GM18526 (cell line): ENCODE data around the gene PAX7.

Experiments
- POLR2A ChIP-seq: IDR thresholded peaks from 3 replicates; pipeline ENCODE4 v1.6.1; 2011; ENCODE audit not compliant: insufficient read length; ENCODE audit errors: extremely low read depth

Gene PAX7

DNA sequence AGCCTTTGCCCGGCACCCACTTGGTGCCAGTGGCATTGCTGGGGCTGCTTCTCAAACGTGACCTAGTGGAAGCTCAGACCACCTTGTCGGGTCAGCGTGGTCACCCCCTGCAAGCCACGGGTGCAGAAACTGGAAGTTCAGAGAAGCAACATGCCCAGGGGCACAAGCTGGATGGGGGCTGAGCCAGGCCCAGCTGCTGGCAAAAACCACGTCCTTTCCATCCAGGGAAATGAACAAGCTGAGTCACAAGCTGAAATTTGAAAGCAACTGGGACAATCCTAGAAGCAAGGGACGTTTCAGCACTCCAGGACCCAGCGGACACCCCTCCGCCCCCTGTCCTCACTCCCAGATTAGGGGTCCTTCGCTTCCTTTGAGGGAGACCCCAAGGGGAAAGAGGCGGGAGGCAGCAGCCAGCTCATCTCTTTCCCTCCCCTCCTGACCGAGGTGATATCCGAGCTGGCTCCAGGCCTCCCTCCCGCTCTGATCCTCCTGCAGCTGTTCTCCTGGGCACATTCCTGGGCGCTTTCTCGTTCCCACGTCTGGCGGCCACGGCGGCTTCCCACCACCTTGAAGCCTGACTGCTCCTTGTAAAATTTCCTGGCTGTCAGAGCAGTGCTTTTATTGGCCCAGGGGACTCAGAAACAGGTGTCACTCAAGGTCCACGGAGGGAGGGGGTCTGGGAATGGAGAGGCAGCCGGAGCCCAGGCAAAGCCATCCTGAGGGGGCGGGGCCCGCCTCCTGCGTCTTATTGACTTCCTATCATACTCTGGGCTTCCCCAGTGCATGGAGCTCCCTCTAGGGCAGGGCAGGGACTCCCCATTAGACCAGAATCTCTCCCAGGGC, 62.8 kb downstream of the PAX7 start:
- no peak for TF ChIP-seq POLR2A

DNA sequence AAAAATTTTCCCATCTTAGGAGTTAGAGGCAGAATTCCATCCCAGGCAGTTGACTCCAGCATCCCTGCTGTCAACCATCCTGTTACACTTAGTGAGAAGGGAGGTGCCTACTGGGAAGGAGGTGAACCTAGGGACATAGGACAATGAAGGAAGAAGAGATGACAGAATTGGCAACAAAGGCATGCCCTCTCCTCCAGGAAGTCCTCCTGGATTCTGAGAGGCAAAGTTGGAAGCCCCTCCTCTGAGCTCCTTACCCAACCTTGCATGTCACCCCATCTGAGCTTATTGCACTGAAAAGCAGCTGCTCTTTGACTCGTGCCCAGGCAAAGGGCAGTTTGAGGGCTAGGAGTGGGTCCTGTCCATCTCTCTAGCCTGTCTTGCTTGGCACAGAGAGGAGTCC, 66.9 kb downstream of the PAX7 start:
- TF ChIP-seq POLR2A = no peak

DNA sequence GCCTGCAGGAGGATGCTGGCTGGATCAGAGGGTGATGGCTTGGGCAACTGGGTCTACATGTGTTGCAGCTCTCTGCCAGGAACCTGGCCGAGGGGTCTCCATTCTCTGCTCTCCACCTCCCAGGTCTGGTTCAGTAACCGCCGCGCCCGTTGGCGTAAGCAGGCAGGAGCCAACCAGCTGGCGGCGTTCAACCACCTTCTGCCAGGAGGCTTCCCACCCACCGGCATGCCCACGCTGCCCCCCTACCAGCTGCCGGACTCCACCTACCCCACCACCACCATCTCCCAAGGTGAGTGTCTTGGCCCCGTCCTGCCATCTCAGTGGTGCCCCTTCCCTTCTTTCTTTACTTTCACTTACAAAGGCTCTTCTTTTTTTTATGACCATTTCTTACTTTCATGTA, 69.9 kb downstream of the PAX7 start:
- TF ChIP-seq POLR2A = no peak

DNA sequence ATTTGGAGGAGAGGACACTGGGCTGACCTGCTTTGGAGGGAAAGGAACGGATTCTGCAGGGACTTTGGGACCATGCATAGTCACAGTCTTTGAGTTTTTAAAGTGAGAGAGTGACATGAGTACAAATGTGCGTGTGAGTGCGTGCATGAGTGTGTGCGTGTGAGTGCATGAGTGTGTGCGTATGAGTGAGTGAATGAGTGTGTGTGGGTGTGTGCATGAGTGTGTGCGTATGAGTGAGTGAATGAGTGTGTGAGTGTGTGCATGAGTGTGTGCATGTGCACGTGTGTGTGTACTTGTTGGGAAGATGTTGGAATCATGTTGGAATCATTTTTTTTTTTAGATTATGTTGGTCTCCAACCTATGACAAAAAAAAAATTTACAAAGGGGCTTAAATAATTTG, 70.5 kb downstream of the PAX7 start:
- TF ChIP-seq POLR2A = no peak

DNA sequence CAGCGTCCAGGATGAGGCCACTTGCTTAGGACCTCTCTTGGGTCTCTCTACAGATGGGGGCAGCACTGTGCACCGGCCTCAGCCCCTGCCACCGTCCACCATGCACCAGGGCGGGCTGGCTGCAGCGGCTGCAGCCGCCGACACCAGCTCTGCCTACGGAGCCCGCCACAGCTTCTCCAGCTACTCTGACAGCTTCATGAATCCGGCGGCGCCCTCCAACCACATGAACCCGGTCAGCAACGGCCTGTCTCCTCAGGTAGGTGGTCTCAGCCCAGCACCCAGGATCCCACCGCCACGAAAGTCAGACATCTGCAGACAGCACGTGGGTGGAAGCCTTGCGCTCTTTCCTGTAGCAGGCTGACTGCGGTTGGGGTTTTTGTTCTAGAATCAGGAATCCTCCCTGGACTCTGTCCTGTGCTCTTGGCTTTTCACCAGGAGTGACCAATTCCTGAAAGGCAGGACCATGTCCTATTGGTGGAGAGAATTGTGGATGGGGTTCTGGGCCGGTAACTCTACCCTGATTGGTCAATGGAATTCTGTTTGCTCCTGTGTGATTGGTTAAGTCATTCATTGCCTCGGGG, 72.5 kb downstream of the PAX7 start:
- no peak for TF ChIP-seq POLR2A

DNA sequence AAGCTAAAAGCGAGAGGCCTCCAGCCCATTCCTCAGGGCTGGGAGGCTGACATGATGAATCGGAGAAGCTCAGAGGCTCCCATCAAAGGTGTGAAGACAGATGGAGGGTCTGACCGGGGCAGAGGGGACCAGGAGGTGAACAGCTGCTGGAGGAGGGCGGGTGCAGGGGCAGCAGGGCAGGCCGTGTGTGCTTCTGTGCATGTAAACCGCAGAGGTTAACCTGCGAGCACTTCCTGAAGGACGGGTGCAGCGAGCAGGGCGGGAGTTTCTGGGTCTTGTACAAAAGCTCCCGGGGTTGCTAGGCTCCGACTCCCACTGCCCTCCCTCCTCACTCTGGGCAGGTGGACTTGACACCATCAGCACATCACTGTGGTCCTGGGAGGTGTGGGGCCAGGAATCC, 75.2 kb downstream of the PAX7 start:
- no peak for TF ChIP-seq POLR2A

DNA sequence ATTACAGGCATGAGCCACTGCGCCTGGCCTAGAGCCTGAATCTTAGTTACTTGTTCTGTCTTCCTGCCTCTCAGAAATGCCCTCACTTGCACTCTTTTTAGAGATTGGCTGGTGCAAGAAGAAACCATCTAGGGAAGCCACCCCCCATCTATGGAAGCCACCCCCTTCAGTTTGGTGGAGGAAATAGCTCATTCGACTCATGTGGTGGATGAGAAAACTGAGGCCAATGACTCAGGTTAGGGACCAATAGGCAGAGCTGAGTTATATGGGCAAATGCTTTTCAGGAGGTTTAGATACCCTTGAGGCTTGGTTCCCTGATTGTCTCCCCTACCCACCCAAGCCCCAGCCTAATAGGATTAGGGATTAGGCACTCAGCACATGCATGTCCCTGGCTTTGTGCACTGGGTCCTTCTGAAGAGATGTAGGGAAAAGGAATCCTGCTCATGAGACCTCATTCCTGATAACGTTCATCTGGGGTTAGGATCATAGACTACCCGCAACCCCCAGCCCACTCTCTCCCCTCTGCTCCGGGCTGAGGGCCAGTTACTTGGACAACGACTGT, 77.1 kb downstream of the PAX7 start:
- TF ChIP-seq POLR2A = no peak

DNA sequence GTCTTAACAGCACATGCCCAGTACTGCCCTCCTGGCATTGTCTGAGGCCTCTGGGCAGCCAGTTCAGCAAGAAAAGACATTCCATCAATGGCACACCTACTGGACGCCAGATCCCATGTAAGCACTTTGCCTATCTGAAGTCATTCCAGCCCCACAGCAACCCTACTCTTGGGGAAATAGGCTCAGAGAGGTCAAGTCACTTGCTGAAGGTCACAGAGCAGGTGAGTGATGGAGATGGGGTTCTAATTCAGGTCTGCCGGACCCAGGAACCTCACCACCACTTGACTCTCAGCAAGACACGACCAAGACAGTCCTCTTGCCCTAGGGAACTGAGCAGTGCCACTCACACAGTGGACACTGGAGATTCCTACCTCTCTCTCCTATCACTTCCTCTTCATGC, 79.4 kb downstream of the PAX7 start:
- no peak for TF ChIP-seq POLR2A

DNA sequence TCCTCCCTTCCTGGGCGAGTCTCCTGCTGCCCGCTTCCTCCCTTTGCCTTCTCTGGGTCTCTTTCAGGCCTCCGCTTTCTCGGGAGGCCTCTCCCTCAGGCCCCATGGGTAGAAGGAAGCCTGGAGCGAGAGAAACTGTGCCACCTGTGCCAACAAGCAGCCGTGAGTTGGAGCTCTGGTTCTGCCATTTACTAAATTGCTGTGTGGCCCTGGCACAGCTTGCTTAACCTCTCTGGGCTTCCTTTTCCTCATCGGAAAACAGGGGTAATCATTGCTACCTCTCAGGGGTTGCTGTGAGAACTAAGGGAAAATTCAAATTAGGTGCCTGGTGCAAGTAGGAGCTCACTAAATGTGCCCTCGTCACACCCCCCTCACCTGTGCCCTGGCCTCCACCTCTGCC, 80.4 kb downstream of the PAX7 start:
- TF ChIP-seq POLR2A = no peak

DNA sequence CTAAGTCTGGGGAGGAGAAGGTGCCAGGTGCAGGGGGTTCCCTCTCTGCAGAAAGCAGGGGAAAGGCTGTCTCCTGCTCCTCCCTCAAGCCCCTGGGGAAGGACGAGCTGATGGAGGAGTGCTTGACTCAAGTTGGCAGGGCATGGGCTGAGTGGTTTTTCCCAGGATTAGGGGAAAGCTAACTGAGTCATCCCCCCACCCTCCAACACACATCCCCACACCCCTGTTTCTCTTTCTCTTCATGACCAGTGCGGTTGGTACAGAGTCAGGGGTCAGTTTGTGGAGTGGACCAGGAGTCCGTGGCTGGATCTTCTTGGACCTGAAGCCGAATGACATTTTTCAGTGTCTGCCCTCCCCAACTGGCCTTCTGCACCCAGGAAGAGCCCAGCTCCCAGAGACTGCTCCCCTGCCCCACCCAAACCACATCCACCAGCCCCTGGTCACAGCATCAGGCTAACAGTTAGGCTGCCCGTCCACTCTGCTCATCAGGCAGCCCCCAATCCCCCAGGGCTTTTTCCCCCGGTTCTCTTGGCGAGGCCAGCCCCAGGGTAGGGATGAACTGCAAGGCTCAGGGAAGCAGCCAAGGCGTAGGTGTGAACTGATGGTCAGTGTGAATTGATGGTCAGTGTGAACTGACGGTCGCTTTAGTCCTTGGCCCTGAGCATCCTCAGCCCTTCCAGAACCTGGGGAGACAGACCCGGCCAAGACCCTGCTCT, 81.0 kb downstream of the PAX7 start:
- TF ChIP-seq POLR2A = no peak

DNA sequence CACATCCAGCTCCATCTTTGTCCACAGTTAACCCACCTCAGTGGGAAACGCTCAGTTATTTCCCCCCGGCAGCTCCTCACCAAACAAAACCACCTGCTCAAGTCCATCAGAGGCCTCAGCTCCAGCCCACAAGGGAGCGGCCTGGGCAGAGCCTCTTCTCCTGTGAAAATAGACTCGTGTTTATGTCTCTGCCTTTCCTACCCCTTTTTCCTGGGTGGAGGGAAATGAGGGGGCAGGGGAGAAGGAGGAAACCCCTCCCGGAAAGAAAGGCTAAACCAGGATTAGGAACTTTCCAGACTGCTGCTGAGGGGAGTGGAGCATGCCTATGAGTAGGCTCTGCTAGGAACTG, 81.6 kb downstream of the PAX7 start:
- TF ChIP-seq POLR2A = no peak

DNA sequence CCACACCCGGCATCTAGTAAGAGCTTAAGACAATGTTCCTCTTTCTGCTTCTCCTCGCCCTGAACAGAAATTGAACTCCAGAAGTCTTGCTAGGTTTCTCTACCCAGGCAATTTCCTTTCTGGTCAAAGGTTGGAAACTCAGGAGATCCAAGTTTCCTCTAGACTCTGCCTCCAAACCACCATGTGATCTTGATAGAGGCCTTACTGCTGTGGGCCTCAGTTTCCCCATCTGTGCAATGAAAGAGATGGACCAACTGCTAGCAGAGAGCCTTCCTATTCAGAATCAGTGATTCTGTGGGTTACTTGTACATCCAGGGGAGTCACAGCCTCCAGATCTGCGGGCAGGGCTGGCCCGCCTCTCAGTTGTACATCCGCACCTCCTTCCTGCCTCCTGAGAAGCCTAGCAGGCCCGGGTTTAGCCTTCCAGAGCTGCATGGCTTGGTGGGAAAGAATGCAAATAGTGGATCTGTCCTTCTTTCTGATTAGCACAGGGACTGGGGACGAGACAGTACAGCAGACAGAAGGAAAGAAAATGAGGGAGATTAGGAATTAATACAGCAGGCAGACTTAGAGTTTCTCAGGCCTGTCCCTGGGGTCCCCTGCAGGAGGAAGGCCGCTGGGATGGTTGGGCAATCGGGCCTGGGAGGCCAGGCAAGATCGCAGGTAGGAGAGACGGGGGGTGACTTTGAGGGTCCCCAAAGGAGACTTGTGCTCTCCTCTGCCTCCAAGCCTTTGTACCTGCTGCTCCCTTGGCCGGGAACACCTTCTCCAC, 83.9 kb downstream of the PAX7 start:
- TF ChIP-seq POLR2A = no peak

DNA sequence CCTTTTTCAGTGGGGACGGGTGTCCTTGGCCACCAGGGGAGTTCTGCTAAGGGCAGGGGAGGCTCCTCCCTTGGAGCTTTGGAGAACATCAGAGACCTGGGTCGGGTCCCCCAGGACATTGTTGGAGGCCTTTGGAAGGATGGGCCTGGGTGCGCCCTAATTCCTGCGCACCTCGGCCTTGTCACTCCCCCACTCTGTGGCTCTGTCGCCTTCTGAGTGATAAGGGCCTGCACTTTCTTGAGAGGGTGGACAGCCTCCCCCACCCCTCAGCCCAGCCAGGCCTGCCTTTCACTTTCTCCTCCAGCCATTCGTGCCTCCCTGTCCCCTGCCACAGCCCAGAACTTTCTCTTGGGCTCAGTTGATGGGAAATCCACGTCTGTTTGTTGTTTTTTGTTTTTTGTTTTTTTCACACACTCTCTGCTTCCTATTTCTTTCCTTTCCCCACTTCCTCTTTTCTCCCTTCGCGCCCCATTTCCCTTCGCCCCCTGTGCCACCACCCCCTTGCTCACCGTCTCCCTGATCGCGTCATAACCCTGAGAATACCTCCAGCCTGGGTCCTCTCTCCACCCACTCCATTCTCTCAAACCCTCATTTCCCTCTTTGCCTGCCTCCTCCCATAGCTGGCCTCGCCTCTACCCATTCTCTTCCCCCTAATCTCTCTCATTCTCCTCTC, 85.6 kb downstream of the PAX7 start:
- TF ChIP-seq POLR2A = no peak

DNA sequence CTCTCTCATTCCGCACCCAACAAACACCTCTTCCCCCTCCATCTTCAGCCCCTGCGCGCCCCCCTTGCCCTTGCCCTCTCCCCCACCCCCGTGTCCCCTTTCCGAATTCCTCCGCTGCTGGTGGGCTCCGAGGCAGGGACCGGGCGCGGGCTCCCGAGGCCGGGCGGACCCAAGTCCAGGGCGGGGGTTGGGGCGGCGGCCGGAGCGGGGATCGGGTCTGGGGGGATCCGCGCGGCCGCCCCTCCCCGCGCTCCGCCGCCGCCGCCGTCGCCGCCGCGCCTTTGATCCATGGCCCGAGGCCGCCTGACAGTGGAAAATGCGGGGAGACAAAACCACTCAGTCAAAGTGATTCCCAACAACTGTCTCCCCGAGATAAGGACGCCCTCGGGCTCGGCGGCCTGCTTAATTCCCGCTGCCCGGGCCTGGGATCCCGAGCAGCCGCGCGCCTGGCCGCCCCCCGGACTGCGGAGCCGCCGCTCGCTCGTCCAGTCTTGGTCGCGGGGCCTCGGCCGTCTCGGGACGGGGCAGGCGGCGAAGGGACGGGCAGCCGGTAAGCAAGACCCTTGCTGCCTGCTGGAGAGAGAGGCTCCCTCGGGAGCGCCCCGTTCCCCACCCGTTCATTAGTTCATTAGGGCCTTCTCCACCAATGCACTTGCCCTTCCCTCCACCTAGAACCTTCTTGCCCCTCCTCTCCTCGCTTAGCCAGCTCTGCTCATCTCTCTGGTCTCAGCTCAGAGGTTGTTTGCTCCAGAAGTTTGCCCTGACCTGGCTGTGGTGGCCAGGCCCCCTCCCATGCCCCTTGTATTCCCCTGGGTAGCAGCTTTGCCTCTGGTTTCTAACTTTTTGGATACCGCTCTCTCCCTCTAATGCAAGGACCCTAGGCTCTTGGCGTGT, 86.4 kb downstream of the PAX7 start:
- no peak for TF ChIP-seq POLR2A
